Vagina (tissue), 2 donors: ENCODE data around the gene RERG. TPM values are rescaled to one million over a fixed set of nuclear protein-coding genes. Genes with fewer than 3 reads are reported as not detected.

ENCODE experiments used
- DNase-seq, 2 donors: peaks; one replicate each; pipeline ENCODE4 v3.0.0-alpha.2; 2017; ENCODE audit errors: extremely low spot score in 2 of 2
- H3K27ac ChIP-seq: fragments of 200-600 bp; sonication (generic); one replicate; pipeline ENCODE4 v1.5.1; 2019
- H3K27me3 ChIP-seq: fragments of 200-600 bp; sonication (generic); one replicate; pipeline ENCODE4 v1.5.1; 2019
- H3K36me3 ChIP-seq, 2 donors: fragments of 200-600 bp; sonication (generic); one replicate each; pipeline ENCODE4 v1.5.1; 2017 to 2019
- H3K4me1 ChIP-seq: fragments of 200-600 bp; sonication (generic); one replicate; pipeline ENCODE4 v1.5.1; 2019
- H3K4me3 ChIP-seq, 2 donors: fragments of 200-600 bp; sonication (generic); 1 replicate in 1 of 2; 2 replicates in 1 of 2; pipeline ENCODE4 v1.5.1; 2016 to 2019
- H3K9me3 ChIP-seq: fragments of 200-600 bp; sonication (generic); one replicate; pipeline ENCODE4 v1.5.1; 2019
- POLR2A ChIP-seq, 2 donors: fragments of 450-650 bp; IDR thresholded peaks; one replicate each; pipeline ENCODE4 v1.6.1; 2017; ENCODE audit warnings: antibody characterized with exemption in 2 of 2, mild to moderate bottlenecking in 2 of 2, moderate library complexity in 2 of 2
- POLR2AphosphoS5 ChIP-seq, 2 donors: sonication (generic); formaldehyde crosslinking; IDR thresholded peaks; one replicate each; pipeline ENCODE4 v1.9.0; 2017; ENCODE audit warnings: antibody characterized with exemption in 2 of 2, mild to moderate bottlenecking in 2 of 2, low read depth in 1 of 2; ENCODE audit not compliant: insufficient read depth in 1 of 2
- intact Hi-C: fragments of 100-400 bp; cut with DNase I; formaldehyde crosslinking; loops from one replicate; pipeline ENCODE4 v1.15.1; 2023
- total RNA-seq: library from RNA; depleted of rRNA; stranded (reverse); fragments of >200 nt; gene quantifications from one replicate; pipeline ENCODE4 v1.2.3, GENCODE V29; 2016
- TF ChIP-seq, protein P1 (sequence below), 3 experiments: fragments of 450-650 bp in 2 of 3; fragments of 200-600 bp in 1 of 3; sonication (generic) in 1 of 3; IDR thresholded peaks; one replicate each; pipeline ENCODE4 v1.5.1; 2017 to 2019; ENCODE audit warnings: antibody characterized with exemption in 3 of 3, mild to moderate bottlenecking in 2 of 3, moderate library complexity in 2 of 3

The RERG gene
- total RNA-seq, 1 donor from 2014 or later: 31.9 TPM

DNA sequence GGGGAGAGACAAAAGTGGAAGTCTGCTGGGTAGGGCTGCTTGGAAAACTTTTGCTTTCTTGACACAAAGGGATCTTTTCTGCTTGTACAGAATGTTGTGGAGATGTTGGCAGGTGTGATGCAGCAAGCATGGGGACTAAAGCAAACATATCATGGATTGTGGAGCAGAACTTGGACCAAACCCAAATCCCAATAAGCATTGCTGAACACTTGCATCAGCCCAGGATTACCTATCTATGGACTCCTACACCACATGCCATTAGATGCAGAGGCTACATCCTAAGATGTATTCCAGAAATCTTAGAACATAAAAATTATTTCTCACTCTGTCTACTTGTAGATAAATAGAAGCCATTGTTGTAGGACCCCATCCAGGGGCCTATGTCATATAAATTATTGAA, 44.7 kb upstream of the RERG start:
- no peak overlapping the region for H3K27ac ChIP-seq
- intact Hi-C loops: loop anchor here (5.0 kb wide), 1 partner anchor 424 kb away; the partner anchor contains the start of gene ART4
- no peaks in the 10 kb centered on the region for H3K9me3 ChIP-seq
- no peaks in the 10 kb centered on the region for H3K36me3 ChIP-seq
- H3K4me1 ChIP-seq: no peaks in the 10 kb centered on the region
- no peak for TF ChIP-seq POLR2A (IDR thresholded peaks at IDR 0.05)
- no peak overlapping the region for H3K4me3 ChIP-seq
- H3K27me3 ChIP-seq: no peaks in the 10 kb centered on the region
- no peak for DNase-seq

DNA sequence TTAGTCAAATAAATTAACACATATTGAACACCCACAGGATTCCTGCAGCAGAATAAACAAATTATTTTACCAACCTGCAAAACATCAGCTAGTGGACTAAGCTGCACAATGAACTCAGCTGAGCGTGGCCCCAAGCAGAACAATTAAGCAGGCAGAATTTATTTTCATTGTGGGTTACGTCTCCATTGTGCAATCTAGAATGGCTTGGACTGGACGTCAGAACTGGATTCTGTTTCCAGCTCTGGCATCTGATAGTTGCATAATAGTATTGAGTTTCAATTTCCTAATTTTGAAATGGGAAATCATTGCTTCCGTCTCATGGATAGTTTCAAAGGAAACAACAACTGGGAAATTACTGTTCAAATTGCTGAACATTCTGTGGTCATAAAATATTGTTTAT, 35.5 kb upstream of the RERG start:
- DNase-seq: no peak
- intact Hi-C loops: loop anchor here (10.0 kb wide), 1 partner anchor 252 kb away; no protein-coding TSS in a partner anchor
- Histone ChIP-seq H3K9me3 (no peaks in the 10 kb centered on the region), H3K27ac (peak overlapping the region; percentile 1), H3K27me3 (no peaks in the 10 kb centered on the region), H3K4me1 (no peaks in the 10 kb centered on the region), H3K4me3 (no peak overlapping the region), H3K36me3 (no peaks in the 10 kb centered on the region)
- TF ChIP-seq, protein P1, sequence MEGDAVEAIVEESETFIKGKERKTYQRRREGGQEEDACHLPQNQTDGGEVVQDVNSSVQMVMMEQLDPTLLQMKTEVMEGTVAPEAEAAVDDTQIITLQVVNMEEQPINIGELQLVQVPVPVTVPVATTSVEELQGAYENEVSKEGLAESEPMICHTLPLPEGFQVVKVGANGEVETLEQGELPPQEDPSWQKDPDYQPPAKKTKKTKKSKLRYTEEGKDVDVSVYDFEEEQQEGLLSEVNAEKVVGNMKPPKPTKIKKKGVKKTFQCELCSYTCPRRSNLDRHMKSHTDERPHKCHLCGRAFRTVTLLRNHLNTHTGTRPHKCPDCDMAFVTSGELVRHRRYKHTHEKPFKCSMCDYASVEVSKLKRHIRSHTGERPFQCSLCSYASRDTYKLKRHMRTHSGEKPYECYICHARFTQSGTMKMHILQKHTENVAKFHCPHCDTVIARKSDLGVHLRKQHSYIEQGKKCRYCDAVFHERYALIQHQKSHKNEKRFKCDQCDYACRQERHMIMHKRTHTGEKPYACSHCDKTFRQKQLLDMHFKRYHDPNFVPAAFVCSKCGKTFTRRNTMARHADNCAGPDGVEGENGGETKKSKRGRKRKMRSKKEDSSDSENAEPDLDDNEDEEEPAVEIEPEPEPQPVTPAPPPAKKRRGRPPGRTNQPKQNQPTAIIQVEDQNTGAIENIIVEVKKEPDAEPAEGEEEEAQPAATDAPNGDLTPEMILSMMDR (IDR thresholded peaks at IDR 0.05): no peak
- TF ChIP-seq POLR2AphosphoS5 (IDR thresholded peaks at IDR 0.05; ENCODE audit: insufficient read depth in 1 of 2, low read depth in 1 of 2): peak; percentile 50 to 82

- Histone ChIP-seq H3K9me3 (no peaks in the 10 kb centered on the region), H3K27me3 (no peaks in the 10 kb centered on the region), H3K36me3 (no peaks in the 10 kb centered on the region), H3K27ac (no peak overlapping the region), H3K4me1 (no peaks in the 10 kb centered on the region), H3K4me3 (no peak overlapping the region)
- DNase-seq: no peak
- intact Hi-C loops: loop anchor here (10.0 kb wide), 1 partner anchor 249 kb away; no protein-coding TSS in a partner anchor
- TF ChIP-seq POLR2AphosphoS5 (IDR thresholded peaks at IDR 0.05; ENCODE audit: insufficient read depth in 1 of 2, low read depth in 1 of 2) (no peak), POLR2A (IDR thresholded peaks at IDR 0.05) (no peak)
- TF ChIP-seq, protein P1 (IDR thresholded peaks at IDR 0.05): no peak
These were observed 32.8 kb upstream of the RERG start for GRCh38 chr12:15253990-15254389.

GRCh38 chr12:15244926-15245325, 23.7 kb upstream of the RERG start:
- H3K36me3 ChIP-seq: no peaks in the 10 kb centered on the region
- no peaks in the 10 kb centered on the region for H3K4me1 ChIP-seq
- TF ChIP-seq POLR2AphosphoS5 (IDR thresholded peaks at IDR 0.05; ENCODE audit: insufficient read depth in 1 of 2, low read depth in 1 of 2): no peak
- no peak for TF ChIP-seq POLR2A (IDR thresholded peaks at IDR 0.05)
- TF ChIP-seq, protein P1 (IDR thresholded peaks at IDR 0.05): no peak
- intact Hi-C loops: no loop called here
- H3K27me3 ChIP-seq: no peaks in the 10 kb centered on the region
- H3K27ac ChIP-seq: no peak overlapping the region
- no peaks in the 10 kb centered on the region for H3K9me3 ChIP-seq
- DNase-seq: no peak
- no peak overlapping the region for H3K4me3 ChIP-seq

- Histone ChIP-seq H3K36me3 (no peaks in the 10 kb centered on the region), H3K4me3 (no peak overlapping the region), H3K9me3 (no peaks in the 10 kb centered on the region), H3K27me3 (no peaks in the 10 kb centered on the region), H3K27ac (no peak overlapping the region), H3K4me1 (no peaks in the 10 kb centered on the region)
- no peak for DNase-seq
- intact Hi-C loops: no loop called here
- TF ChIP-seq, protein P1 (IDR thresholded peaks at IDR 0.05): no peak
- no peak for TF ChIP-seq POLR2AphosphoS5 (IDR thresholded peaks at IDR 0.05; ENCODE audit: insufficient read depth in 1 of 2, low read depth in 1 of 2)
- TF ChIP-seq POLR2A (IDR thresholded peaks at IDR 0.05): no peak
These were observed 23.1 kb upstream of the RERG start for GRCh38 chr12:15244341-15244740.
